GM10248 (cell line): ENCODE data around the gene PBRM1.
"Not testable (repeated sequence)": the region's sequence is repeated elsewhere in the genome, so short reads cannot be mapped to it uniquely, and the experiment has no call there.

ENCODE experiments used
- CTCF ChIA-PET: fragments of 300-600 bp; sonication (Branson Sonifier 250); formaldehyde crosslinking; extraction: SDS; loops from one replicate; lab custom pipeline; 2021; ENCODE audit warnings: antibody characterized with exemption; lab: Yijun Ruan, JAX
- POLR2A ChIA-PET: fragments of 350-650 bp; sonication (Branson Sonifier 250); formaldehyde crosslinking; extraction: SDS; loops from one replicate; lab custom pipeline; 2020; ENCODE audit warnings: antibody characterized with exemption; lab: Yijun Ruan, JAX
- DNase-seq: peaks from one replicate; pipeline ENCODE4 v3.0.0; 2012; ENCODE audit errors: extremely low spot score
- TF ChIP-seq, protein P1 (sequence below): IDR thresholded peaks from 2 replicates; pipeline ENCODE4 v1.5.1; 2012; ENCODE audit warnings: mild to moderate bottlenecking, low read depth; ENCODE audit errors: extremely low read depth, missing control alignments, control extremely low read depth

PBRM1 gene

DNA sequence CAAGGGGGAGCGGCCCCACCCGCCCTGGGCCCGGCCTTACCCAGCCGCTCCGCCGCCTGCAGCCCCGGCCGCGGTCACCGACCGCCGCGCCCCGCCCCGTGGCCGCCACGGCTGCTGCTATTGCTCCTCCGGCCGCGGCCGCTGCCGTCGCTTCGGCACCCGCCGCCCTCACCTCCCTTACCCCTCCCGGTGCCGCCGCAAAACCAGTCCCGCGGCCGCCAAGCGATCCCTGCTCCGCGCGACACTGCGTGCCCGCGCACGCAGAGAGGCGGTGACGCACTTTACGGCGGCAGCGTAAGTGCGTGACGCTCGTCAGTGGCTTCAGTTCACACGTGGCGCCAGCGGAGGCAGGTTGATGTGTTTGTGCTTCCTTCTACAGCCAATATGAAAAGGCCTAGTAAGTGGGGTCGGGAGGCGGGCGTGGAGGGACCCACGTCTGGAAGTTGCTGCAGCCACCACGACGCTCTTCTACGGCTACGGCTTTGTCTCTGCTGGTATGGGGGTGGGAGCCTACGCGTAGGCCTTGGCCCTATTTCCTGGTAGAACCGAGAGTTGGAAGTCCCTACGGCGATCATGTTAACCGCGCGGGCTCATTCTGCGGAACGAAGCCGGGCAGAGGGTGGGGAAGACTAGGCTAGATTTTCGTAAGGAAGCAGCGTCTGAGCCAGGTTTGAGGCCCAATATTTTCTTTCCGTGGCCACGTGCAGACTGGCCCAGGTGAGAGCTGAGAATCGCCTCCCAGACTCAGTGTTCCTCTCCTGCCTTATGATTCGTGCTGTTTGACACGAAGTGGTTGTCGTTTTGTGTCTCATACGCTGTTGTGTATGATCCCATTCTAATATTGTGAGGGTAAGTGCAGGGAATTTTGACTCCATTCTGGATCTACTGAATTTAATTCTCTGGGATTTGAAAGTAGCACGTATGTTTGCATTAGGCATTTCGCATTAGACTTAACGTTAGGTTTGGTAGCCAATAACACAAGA lies at the start of gene PBRM1, which contains the start of gene GNL3:
PBRM1 (minus strand) TSS at position 205 of the 983 bp plus-strand sequence.
GNL3 (plus strand) TSS at position 324 of the 983 bp plus-strand sequence; CDS start at position 385, 61 bp downstream.
- DNase-seq, result peak; percentile 93
- TF ChIP-seq, protein P1, sequence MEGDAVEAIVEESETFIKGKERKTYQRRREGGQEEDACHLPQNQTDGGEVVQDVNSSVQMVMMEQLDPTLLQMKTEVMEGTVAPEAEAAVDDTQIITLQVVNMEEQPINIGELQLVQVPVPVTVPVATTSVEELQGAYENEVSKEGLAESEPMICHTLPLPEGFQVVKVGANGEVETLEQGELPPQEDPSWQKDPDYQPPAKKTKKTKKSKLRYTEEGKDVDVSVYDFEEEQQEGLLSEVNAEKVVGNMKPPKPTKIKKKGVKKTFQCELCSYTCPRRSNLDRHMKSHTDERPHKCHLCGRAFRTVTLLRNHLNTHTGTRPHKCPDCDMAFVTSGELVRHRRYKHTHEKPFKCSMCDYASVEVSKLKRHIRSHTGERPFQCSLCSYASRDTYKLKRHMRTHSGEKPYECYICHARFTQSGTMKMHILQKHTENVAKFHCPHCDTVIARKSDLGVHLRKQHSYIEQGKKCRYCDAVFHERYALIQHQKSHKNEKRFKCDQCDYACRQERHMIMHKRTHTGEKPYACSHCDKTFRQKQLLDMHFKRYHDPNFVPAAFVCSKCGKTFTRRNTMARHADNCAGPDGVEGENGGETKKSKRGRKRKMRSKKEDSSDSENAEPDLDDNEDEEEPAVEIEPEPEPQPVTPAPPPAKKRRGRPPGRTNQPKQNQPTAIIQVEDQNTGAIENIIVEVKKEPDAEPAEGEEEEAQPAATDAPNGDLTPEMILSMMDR, result no peak
- ChIA-PET CTCF (interaction anchor here (0.8 to 2.1 kb wide), 5 partner anchors 12 to 274 kb away, joined by 3 to 6 read pairs (median 3); no protein-coding TSS in a partner anchor), POLR2A (interaction anchor here (0.9 kb wide), 1 partner anchor 15 kb away, joined by 3 read pairs; no protein-coding TSS in a partner anchor)

DNA sequence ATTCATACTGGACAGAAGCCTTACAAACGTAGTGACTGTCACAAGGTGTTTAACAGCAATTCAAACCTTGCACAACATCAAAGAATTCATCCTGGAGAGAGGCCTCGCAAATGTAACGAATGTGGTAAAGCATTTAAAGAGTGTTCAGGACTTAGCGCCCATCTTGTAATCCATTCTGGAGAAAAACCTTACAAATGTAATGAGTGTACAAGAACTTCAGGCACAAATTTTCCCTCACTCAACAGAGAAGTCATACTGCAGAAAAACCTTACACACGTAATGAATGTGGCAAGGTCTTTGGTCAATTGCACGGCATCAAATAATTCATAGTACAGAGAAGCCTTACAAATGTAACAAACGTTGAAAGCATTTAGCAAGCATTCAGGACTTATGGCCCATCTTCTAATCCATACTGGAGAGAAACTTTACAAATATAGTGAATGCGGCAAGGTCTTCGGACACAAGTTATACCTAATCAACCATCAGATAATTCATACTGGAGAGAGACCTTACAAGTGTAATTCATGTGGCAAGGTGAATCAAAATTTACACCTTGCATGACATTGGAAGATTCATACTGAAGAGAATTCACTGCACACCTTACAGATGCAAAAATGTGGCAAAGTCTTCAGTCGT lies 47.7 kb upstream of the PBRM1 start:
- TF ChIP-seq, protein P1, result no peak
- CTCF ChIA-PET, result no interaction called here

DNA sequence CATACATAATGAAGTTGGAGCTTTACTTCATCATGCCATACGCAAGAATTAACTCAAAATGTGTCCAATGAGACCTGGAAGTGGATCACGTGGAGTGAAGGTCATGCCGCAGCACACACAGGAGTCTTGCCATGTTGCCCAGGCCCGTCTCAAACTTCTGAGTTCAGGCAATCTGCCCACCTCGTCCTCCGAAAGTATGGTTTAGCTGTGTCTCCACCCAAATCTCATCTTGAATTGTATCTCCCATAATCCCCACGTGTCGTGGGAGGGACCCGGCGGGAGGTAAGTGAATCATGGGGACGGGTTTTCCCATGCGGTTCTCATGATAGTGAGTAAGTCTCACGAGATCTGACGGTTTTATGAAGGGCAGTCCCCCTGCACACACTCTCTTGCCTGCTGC lies 45.9 kb upstream of the PBRM1 start:
- TF ChIP-seq, protein P1, result no peak
- ChIA-PET CTCF (no interaction called here), POLR2A (no interaction called here)
- DNase-seq, result no peak

More for the DNA sequence above, 47.7 kb upstream of the PBRM1 start:
- POLR2A ChIA-PET, result no interaction called here
- no peak for DNase-seq

DNA sequence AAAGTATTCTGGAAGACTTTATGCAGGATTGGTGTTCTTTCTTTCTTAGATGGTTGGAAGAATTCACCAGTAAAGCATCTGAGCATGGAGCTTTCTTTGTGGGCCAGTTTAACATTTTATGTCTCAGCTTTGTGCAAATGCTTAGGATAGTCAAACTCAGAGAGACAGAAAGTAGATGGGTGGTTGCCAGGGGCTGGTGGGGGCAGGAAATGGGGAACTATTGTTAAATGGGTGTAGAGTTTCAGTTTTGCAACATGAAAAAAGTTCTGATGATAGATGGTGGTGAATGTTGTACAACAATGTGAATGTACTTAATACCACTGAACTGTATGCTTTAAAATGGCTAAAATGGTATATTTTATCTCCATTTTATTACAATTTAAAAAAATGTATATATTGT lies 45.0 kb upstream of the PBRM1 start:
- no peak for DNase-seq

DNA sequence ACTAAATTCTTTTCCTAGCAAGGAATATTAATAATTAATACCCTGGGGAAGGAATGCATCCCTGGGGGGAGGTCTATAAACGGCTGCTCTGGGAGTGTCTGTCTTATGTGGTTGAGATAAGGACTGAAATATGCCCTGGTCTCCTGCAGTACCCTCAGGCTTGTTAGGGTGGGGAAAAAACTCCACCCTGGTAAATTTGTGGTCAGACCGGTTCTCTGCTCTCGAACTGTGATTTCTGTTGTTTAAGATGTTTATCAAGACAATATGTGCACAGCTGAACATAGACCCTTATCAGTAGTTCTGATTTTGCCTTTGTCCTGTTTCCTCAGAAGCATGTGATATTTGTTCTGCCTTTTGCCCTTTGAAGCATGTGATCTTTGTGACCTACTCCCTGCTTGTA lies 43.0 kb upstream of the PBRM1 start:
- POLR2A ChIA-PET, DNase-seq, CTCF ChIA-PET: not testable (repeated sequence)

More for the DNA sequence above, 45.0 kb upstream of the PBRM1 start:
- ChIA-PET POLR2A (no interaction called here), CTCF (no interaction called here)
- TF ChIP-seq, protein P1, result no peak

DNA sequence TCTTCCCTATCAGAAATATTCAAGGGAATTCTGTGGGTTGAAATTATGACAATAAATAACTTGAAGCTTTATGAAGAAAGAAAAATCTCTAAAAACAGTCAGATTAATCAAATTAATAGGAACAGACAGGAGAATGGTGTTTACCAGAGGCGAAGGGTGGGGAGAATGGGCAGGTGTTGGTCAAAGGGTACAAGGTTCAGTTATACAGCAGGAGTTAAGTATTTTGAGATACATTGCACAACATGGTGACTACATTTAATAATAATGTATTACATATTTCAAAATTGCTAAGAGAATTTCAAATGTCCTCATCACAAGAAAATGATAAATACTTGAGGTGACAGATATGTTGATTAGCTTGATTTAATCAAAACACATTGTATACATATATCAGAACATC lies 38.8 kb upstream of the PBRM1 start:
- ChIA-PET CTCF (interaction anchor here (0.7 to 1.2 kb wide), 2 partner anchors 96 to 211 kb away, joined by 3 read pairs; no protein-coding TSS in a partner anchor), POLR2A (no interaction called here)
- no peak for DNase-seq
- TF ChIP-seq, protein P1, result no peak

DNA sequence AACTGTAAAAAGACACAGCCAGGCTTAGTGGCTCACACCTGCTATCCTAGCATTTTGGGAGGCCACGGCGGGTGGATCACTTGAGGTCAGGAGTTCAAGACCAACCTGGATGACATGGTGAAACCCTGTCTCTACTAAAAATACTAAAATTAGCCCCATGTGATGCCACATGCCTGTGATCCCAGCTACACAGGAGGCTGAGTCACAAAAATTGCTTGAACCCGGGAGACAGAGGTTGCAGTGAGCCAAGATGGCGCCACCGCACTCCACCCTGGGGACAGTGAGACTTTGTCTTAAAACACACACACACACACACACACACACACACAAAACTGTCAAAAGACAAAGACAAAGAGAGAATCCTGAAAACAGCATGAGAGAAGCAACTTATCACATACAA lies 38.2 kb upstream of the PBRM1 start:
- ChIA-PET POLR2A (no interaction called here), CTCF (interaction anchor here (1.4 kb wide), 1 partner anchor 98 kb away, joined by 3 read pairs; no protein-coding TSS in a partner anchor)
- TF ChIP-seq, protein P1, result no peak
- DNase-seq, result no peak
